Umbilical cord (tissue), 2 donors: ENCODE results near the gene ZNF440. TPM values are rescaled to one million over a fixed set of nuclear protein-coding genes. Genes with fewer than 3 reads are reported as not detected.
"Not testable (repeated sequence)": the region's sequence is repeated elsewhere in the genome, so short reads cannot be mapped to it uniquely, and the experiment has no call there.

Source experiments
- DNase-seq: peaks from one replicate; pipeline ENCODE4 v3.0.0-alpha.2; 2015; ENCODE audit warnings: low spot score
- total RNA-seq: library from RNA; depleted of rRNA; stranded (reverse); fragments of >200 nt; gene quantifications from one replicate; pipeline ENCODE4 v1.2.3, GENCODE V29; 2014; ENCODE audit warnings: low replicate concordance; ENCODE audit not compliant: insufficient read depth

ZNF440 gene
- total RNA-seq, 1 donor from 2014 or later, result 32.7 TPM

DNA sequence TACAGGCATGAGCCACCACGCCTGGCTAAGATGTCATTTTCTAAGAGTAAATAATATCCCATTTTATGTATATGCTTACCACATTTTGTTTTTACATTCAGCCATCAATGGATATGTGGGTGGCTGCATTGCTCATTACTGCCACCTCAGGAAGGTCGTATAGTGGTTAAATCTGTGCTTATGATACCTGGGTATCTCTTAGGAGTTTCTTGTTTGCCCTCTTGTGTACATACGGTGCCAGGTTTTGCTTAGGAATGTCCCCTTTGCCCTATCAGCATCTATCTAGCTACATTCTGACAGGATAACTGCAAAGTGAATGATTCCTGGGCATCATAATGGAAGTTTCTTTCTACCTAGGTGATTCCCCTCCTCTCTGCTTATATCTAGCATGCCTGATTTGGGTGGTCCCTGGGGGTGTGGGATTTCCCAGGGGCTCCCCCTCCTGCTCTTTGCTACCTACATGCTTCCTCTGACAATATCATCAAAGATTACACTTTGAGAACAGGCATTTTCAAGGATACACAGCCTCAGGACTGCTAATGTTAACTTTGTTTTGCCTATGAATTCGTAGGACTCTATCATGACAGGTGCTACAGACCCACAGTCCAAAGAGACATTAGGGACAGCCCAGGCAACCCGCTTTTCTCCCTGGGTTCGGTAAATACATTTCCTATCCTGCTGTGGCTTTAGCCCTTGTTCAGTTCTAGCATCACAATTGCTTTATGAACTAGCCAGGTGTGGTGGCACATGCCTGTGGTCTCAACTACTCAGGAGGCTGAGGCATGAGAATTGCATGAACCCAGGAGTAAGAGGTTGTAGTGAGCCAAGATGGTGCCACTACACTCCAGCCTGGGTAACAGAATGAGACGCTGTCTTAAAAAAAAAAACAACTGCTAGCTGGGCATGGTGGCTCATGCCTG, 15.1 kb downstream of the ZNF440 start:
- DNase-seq, result not testable (repeated sequence)

DNA sequence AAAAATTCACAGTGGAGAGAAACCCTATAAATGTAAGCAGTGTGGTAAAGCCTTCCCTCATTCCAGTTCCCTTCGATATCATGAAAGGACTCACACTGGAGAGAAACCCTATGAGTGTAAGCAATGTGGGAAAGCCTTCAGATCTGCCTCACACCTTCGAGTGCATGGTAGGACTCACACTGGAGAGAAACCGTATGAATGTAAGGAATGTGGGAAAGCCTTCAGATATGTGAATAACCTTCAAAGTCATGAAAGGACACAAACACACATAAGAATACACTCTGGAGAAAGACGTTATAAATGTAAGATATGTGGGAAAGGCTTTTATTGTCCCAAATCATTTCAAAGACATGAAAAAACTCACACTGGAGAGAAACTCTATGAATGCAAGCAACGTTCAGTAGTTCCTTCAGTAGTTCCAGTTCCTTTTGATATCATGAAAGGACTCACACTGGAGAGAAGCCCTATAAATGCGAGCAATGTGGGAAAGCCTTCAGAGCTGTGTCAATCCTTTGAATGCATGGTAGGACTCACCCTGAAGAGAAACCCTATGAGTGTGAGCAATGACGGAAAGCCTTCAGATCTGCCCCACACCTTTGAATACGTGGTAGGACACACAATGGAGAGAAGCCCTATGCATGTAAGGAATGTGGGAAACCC, 18.3 kb downstream of the ZNF440 start:
- DNase-seq, result no peak

DNA sequence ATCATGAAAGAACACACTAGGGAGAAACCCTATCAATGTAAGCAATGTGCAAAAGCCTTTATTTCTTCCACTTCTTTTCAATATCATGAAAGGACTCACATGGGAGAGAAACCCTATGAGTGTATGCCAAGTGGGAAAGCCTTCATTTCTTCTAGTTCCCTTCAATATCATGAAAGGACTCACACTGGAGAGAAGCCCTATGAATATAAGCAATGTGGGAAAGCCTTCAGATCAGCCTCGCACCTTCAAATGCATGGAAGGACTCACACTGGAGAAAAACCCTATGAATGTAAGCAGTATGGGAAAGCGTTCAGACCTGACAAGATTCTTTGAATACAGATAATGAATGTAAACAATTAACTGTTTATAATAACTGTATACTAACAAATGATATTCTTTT, 19.5 kb downstream of the ZNF440 start:
- DNase-seq, result no peak

DNA sequence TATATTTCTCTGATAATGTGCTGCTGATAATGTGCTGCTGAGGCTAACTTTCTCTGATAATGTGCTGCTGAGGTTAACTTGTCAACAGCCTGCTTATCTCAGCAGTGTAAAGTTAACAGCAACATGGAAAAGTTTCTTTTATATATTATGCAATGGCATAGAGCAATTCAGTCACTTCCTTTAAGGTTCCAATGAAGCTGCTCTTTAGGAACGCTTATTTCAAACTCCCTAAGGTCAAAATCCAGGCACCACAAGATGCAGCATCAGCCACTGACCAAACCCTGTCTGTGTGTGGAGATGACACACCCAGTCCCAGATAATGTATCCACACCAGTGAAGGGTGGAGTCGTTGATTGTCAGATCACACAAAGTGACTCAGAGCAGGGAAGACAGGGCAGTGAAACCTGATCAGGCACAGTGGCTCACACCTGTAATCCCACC, 21.6 kb downstream of the ZNF440 start:
- DNase-seq, result not testable (repeated sequence)

DNA sequence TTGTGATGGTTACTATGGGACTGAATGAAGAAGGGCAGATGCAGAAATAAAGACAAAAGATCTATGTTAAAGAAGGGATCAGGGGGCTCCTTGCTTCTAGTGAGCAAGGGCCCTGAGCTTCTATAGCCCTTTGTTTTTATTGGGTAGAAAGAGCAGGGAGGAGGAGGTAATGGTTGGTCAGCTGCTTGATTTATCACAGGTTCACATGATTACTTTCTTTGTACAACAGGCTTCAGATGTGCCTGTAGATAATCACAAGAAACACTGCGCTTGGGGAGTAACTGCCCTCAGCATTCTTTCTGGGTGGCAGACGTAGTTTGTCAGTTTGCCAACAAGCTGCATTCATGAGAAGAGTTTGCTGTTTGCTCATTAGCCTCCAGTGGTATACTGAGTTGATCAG, 29.6 kb downstream of the ZNF440 start:
- DNase-seq, result no peak

DNA sequence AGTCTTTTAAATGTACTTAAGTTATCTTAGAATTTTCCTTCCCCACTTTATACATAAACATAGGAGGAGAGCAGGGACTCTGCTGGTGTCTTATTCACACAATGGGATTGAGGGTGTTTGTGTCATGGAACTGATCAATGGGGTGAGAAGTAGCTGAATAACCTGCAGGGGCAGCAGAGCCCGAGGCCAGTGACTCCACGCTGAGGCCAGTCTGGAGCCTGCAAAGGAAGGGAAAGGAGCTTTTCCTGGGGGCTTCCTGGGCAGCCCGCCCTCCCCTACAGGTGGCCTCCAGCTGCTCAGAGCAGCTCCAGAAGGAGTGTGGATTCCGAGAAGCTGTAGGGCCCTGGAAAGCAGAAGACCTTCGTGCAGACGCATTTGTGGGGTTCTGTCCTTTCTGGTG, 33.5 kb downstream of the ZNF440 start:
- not testable (repeated sequence) for DNase-seq

DNA sequence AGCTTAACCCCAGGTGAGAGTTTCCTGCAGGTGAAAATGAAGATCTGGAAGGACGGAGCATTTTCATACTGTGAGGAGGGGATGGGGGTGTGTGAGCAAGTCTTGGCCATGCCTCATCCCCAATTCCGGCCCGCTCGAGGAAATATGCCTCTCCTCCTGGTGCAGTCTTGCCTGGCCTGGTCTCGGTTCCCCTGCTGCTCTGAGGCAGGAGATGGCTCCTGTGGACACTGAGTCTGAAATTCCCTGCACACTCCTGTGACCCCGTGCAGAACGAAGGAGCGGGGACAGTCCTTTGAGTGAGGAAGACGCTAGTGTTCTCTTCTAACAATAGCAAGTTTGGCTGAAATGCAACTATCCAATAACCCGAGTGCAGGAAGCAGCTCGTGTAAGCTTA, 34.1 kb downstream of the ZNF440 start:
- no peak for DNase-seq

DNA sequence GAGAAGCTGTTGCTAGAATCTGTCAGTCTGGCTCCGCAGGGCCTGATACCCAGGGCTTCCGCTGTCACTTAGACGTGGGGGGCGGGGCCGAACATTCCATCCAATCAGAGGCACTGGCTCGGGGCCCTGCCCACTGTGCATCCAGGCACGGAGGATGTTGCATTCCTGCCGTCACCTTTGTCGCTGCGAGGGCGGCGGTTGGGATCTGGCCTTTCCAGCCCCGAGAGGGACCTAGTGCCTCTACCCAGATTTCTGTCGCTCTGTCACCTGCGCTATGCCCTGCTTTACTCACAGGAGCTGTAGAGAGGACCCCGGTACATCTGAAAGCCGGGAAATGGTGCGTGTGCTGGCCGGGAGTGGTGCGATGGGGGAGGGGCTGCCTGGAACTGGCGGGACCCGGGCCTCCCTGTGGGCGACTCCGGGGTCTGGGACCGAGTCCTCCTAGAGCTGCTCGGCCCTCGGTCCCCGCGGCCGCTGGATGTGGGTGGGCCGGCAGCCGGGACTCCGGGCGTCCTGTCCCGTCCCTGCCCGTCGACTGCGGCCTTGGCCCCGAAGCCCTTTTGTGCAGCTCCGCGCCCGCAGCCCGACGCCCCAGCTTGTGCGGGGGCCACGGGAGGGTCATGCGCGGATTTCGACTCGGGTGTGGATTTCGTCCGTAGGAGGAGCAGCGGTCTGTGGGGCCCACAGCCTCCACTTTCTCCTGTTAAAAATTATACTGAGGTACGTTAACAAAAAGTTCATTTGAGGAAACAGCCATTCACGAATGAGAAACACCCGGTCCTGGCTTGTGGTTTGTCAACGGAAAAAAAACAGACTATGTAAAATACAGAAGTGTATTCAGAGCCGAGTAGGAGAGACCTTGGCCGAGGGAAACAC, 34.8 kb downstream of the ZNF440 start, which contains the start of gene ZNF439:
ZNF439 (plus strand) TSS at position 133 of the 876 bp plus-strand sequence; CDS start at position 275, 142 bp downstream.
- peak; percentile 95 for DNase-seq

DNA sequence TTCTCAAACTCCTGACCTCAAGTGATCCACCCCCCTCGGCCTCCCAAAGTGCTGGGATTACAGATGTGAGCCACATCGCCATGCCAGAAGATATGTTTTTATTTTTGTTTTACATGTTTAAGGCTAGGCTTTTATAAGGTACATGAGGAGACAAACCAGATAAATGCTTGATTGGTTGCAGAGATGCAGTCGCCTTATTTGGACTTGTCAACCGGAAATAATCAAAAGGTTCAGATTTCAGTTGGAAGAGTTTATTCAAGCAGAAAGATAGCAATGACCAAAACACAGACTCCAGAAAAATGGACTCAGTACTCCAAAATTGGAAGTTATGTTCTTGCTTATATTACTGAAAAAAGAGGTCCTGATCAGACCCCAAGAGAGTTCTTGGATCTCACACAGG, 36.2 kb downstream of the ZNF440 start:
- not testable (repeated sequence) for DNase-seq

DNA sequence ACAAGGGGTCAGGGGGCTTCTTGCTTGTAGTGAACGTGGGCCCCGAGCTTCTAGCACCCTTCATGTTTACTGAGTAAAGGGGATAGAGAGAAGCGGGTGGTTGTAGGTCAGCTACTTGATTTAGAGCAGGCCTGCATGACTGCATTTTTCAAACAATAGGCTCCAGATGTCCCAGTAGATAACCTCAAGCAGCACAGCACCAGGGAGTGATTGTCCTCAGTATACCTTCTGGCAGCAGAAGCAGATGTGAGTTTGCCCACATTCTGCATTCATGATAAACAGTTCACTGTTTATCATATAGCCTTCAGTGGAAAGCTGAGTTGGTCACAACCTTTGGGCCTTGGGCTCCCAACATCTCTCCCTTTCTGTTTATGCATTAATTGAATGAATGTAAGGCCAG, 39.3 kb downstream of the ZNF440 start:
- no peak for DNase-seq

DNA sequence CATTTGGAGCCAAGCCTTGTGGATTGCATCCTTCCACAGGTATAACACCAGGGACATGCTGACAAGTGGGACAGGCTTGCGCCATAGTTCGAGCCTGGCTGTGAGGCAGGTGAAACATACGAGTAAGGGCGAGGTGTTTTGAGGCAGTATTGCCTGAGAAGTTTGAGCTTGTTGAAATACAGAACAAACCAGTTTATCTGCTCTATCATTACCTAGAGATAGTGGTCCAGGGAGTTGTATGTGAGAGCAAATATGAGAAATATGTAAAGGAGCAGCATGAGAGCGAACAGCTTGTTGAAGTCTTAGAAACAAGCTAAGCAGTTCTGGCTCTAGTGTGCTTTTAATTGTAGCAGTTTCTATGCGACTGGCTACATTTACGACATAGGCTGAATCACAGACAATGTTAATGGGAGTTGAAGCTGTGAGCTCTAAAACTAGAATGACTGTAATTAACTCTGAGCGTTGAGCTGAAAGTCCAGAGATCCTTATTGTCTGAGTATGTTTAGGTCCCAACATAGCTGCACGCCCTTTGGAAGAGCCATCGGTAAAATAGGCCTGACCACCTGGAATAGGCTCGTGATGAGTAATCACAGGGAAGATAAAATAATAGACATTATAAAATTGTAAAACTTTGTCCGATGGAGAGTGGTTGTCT, 42.6 kb downstream of the ZNF440 start:
- peak; percentile 50 for DNase-seq

DNA sequence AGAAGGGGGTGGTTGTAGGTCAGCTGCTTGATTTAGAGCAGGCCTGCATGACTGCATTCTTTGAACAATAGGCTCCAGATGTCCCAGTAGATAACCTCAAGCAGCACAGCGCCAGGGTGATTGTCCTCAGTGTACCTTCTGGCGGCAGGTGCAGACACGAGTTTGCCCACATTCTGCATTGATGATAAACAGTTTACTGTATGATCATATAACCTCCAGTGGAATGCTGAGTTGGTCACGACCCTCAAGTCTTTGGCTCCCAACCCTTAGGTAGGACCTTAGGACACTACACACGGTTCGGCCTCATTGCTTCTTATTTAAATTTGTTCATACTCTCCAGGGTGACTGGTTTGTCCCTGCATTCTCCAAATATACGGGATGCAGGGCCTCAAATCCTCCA, 46.6 kb downstream of the ZNF440 start:
- no peak for DNase-seq

DNA sequence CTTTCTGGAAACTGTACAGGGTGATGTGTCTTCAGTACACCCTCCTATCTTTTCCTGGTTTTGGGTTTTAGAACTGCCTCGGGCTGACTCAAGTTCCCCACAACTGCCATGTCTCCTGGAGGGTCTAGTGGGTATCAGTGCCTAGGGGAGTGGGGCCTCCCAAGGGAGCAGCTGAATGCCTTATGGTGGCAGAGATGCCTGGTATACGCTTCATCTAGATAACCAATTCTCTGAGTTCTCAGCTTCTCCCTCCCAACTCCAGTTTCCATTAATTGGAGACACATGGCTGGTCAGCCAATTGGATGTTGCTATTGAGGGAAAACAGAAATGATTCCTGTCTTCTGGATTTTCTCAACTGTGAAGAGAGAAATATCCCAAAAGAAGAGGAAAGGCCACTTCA, 47.2 kb downstream of the ZNF440 start:
- no peak for DNase-seq

DNA sequence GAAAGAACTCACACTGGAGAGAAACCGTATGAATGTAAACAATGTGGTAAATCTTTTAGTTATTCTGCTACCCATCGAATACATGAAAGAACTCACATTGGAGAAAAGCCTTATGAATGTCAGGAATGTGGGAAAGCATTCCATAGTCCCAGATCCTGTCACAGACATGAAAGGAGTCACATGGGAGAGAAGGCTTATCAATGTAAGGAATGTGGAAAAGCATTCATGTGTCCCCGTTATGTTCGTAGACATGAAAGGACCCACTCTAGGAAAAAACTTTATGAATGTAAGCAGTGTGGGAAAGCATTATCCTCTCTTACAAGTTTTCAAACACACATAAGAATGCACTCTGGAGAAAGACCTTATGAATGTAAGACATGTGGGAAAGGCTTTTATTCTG, 53.7 kb downstream of the ZNF440 start:
- not testable (repeated sequence) for DNase-seq

DNA sequence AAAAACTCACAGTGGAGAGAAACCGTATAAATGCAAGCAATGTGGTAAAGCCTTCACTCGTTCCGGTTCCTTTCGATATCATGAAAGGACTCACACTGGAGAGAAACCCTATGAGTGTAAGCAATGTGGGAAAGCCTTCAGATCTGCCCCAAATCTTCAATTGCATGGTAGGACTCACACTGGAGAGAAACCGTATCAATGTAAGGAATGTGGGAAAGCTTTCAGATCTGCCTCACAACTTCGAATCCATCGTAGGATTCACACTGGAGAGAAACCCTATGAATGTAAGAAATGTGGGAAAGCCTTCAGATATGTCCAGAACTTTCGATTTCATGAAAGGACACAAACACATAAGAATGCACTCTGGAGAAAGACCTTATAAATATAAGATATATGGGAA, 54.1 kb downstream of the ZNF440 start:
- DNase-seq, result no peak

DNA sequence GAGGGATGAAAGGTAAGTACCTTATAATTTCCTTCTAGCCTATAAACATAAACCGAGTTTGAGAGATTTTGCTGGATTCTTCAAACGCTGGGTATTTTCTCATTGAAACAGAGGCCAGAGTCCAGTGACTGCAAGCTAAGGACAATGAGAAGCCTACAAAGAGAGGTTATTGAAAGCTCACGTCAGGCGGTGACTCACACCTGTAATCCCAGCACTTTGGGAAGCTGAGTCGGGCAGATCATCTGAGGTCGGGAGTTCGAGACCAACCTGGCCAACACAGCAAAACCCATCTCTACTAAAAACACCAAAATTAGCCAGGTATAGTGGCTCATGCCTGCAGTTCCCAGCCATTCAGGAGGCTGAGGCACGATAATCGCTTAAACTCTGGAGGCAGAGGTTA, 58.6 kb downstream of the ZNF440 start:
- no peak for DNase-seq

DNA sequence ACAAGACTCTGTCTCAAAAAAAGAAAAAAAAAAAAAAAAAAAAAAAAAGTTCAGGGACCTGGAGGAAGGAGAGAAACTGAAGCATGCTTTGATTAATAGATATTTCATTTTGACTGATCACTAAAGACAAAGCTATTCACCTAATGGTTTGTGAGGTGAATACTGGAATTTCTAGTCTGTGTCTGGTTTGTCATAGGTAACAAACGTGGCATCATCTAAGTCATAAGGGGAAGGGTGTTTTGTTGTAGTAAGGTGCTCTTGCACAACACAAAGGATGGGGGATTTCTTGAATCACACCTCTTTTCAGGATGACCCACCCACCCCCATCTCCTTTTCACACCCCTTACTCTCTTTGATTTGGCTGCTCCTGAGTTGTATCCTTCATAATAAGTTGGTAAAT, 59.7 kb downstream of the ZNF440 start:
- DNase-seq, result no peak

DNA sequence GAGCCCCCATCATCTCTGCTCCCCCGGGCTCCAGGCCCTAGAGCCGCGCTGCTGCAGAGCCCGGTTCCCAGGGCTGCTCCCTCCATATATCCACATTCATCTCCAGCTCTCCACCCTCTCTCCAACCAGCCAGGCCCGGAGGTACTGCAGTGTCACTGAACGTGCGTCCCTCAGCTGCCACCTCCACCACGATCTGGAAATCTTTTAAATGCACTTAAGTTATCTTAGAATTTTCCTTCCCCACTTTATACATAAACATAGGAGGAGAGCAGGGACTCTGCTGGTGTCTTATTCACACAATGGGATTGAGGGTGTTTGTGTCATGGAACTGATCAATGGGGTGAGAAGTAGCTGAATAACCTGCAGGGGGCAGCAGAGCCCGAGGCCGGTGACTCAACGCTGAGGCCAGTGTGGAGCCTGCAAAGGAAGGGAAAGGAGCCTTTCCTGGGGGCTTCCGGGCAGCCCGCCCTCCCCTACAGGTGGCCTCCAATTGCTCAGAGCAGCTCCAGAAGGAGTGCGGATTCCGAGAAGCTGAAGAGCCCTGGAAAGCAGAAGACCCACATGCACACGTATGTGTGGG, 65.7 kb downstream of the ZNF440 start:
- not testable (repeated sequence) for DNase-seq

DNA sequence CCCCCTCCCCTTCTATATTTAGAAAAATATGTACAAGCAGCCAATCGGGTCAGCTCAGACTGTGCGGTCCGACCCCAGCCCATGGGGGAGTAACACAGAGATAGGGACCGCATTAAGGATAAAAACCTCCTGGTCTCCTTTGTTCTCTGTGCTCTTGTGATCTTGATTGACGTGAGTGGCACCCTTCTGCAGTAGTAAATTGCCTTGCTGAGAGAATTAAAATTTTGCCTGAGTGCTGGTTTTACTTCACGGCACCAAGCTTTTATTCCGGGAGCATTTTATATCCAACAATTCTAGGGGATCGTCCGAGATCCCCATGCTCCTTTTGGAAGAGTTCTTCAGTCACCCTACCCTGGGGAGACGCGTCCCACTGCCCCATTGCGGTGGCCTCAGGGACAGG, 66.5 kb downstream of the ZNF440 start:
- no peak for DNase-seq

DNA sequence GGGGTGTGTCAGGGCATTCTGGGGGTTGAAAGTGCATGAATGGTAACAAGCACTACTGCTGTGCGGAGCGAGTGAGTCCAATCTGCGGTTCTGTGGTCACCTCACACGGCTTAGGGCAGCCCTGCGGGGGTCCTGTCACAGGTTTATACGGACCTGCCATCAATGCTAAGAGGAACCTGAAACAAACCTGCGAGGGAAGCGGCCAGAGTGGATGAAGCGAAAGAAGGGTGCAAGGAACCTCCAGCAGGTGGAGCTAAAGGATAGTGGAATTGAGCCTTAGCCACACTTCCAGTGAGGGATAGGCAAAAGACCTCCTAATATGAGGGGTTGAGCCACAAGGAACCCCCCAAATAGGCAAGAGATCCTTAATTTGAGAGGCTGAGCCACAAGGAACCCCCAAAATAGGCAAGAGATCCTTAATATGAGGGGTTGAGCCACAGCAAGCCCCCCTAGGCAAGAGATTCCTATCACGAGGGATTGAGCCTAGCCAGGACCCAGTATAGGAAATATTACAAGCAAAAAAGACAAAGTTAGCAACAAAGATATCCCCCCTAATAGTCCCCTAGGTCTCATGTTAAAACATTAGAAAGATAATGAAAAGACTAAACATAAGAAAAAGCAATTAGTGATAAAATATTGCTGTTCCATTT, 67.2 kb downstream of the ZNF440 start:
- DNase-seq, result peak; percentile 46
